Heart left ventricle (tissue), 16 donors: ENCODE data around the gene ETFB. TPM values are rescaled to one million over a fixed set of nuclear protein-coding genes. Genes with fewer than 3 reads are reported as not detected.

Experiments
- ATAC-seq, 4 donors: fragments of 200-7000 bp; cut with Tn5 transposase; one replicate each; pipeline ENCODE4 v1.9.1; 2020 to 2022; ENCODE audit warnings: moderate library complexity in 4 of 4, mild to moderate bottlenecking in 3 of 4, moderate number of reproducible peaks in 1 of 4
- DNase-seq, 5 donors: peaks; one replicate each; pipeline ENCODE4 v3.0.0-alpha.2; 2020
- H3K27ac ChIP-seq, 12 donors: fragments of 200-600 bp; sonication (generic) in 4 of 12; one replicate each; pipeline versions ENCODE4 v1.5.0 to v1.8.0; 2016 to 2022; ENCODE audit warnings: mild to moderate bottlenecking in 2 of 12
- H3K27me3 ChIP-seq, 9 donors: fragments of 200-600 bp; sonication (generic) in 2 of 9; one replicate each; pipeline versions ENCODE4 v1.5.1 to v1.8.0; 2016 to 2022; ENCODE audit warnings: mild to moderate bottlenecking in 3 of 9
- H3K36me3 ChIP-seq, 9 donors: fragments of 200-600 bp; sonication (generic) in 2 of 9; one replicate each; pipeline versions ENCODE4 v1.5.0 to v1.8.0; 2018 to 2022; ENCODE audit warnings: mild to moderate bottlenecking in 2 of 9
- H3K4me1 ChIP-seq, 12 donors: fragments of 200-600 bp; sonication (generic) in 4 of 12; one replicate each; pipeline versions ENCODE4 v1.5.0 to v1.8.0; 2016 to 2022; ENCODE audit warnings: mild to moderate bottlenecking in 3 of 12
- H3K4me3 ChIP-seq, 12 donors: fragments of 200-600 bp; sonication (generic) in 4 of 12; one replicate each; pipeline versions ENCODE4 v1.5.0 to v1.8.0; 2017 to 2022; ENCODE audit warnings: mild to moderate bottlenecking in 9 of 12, moderate library complexity in 4 of 12
- H3K9me3 ChIP-seq, 12 donors: fragments of 200-600 bp; sonication (generic) in 4 of 12; one replicate each; pipeline versions ENCODE4 v1.5.0 to v1.8.0; 2016 to 2022; ENCODE audit warnings: mild to moderate bottlenecking in 1 of 12
- CTCF ChIP-seq, 12 donors: fragments of 200-600 bp; sonication (generic) in 4 of 12; IDR thresholded peaks; one replicate each; pipeline versions ENCODE4 v1.5.0 to v1.8.0; 2018 to 2022; ENCODE audit warnings: antibody characterized with exemption in 12 of 12, mild to moderate bottlenecking in 5 of 12
- POLR2A ChIP-seq, 2 donors: fragments of 450-650 bp; IDR thresholded peaks; one replicate each; pipeline ENCODE4 v1.6.1; 2017; ENCODE audit warnings: antibody characterized with exemption in 2 of 2, mild to moderate bottlenecking in 2 of 2, moderate library complexity in 2 of 2
- WGBS, 4 donors: extraction: QIAGEN DNeasy Blood & Tissue Kit in 2 of 4; methylation state at CpG; one replicate each; pipeline versions ENCODE4 v1.1.5 to v1.1.7; 2013 to 2018; 5-methylcytosine and 5-hydroxymethylcytosine counted together
- intact Hi-C, 10 donors: fragments of 100-400 bp; cut with DNase I; formaldehyde crosslinking; loops; one replicate each; pipeline versions ENCODE4 v1.11.1 to v1.14.2; 2022
- polyA plus RNA-seq, 2 donors: library from polyadenylated mRNA; stranded (reverse); fragments of 200-250 nt; gene quantifications; one replicate each; pipeline ENCODE4 v1.2.3, GENCODE V29; 2013
- total RNA-seq, 9 donors: library from RNA; depleted of rRNA in 2 of 9; stranded (reverse); fragments of >200 nt in 2 of 9; fragmentation: NEBNext Ultra II Directional in 3 of 9; extraction: Animal tissue kit (Norgen Biotek cat#: 25700) in 3 of 9; gene quantifications; one replicate each; pipeline versions ENCODE4 v1.1.0 to v1.2.4, GENCODE V29; 2016 to 2023
- donor health status: ischemic (EF 13 %, LVEDD 7.1; RV severe dilation, severe dysfunction).
- donor health status: healthy with polysubstance abuse.
- donor health status: DM: no; HTN: yes; CAD: no.
- donor health status: DM: no; HTN: no; CAD: no.
- donor health status: ischemic (EF 25% LVEDD 6.9; RV normal size, moderate dysfunction).
- donor health status: ischemic (EF 25% LVEDD 5.7; RV mildly dilated, moderate dysfunction).
- donor health status: healthy.
- donor health status: DM: yes; HTN: yes; CAD: no.
- donor health status: ischemic (EF 35%, LVEDD 5.7; RV mildly dilated, moderate dysfunction).
- donor health status: nonischemic (EF 11% LVEDD 7.7; RV severe dilation, severe dysfunction).
- donor health status: DM: yes; HTN: yes; CAD: no.
- donor health status: PGD.
- donor health status: ischemic (EF 29% LVEDD 5.4; RV normal size, mild dysfunction).
- donor health status: nonischemic (EF 23%, LVEDD 6.1; RV moderate dilation, normal function).

Gene ETFB
- total and polyA plus RNA-seq, 11 donors = 206 to 835 (median 301) TPM

- intact Hi-C loops = no loop called here
- Histone ChIP-seq H3K27ac (no peak overlapping the region), H3K9me3 (peaks cover 0 to 7% (median 0%) of the 10 kb centered on the region in 12 donors), H3K36me3 (no peaks in the 10 kb centered on the region), H3K4me1 (no peaks in the 10 kb centered on the region), H3K27me3 (peaks cover 0 to 48% (median 2%) of the 10 kb centered on the region in 9 donors), H3K4me3 (no peak overlapping the region)
- WGBS, 4 donors = 71 to 80% (median 72%) methylated on average over 23 of the region's 23 CpGs
- ATAC-seq (no peak), DNase-seq (no peak)
- TF ChIP-seq CTCF (IDR thresholded peaks at IDR 0.05) (no peak), POLR2A (IDR thresholded peaks at IDR 0.05) (no peak)
Observed at GRCh38 chr19:51318687-51319648, 47.2 kb downstream of the ETFB start.

DNA sequence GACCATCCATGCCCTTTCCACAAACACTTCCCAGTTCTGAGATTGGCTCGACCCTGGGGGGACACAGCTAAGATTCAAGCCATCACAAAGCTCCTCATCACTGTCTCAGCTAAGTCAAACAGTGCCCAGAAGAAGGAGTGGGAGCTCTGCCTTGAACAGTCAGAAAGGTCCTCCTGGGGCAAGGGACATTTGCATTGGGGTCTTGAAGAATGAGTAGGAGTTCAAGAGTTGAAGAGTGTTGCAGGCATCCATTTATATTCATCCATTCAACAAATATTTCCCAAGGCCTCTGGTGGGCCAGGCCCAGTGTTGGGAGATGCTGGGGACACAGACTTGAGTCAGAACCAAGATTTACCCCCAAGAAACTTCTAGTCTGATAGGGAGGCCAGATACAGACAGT, 48.2 kb downstream of the ETFB start:
- H3K27me3 ChIP-seq = peaks cover 0 to 50% (median 3%) of the 10 kb centered on the region in 9 donors
- H3K4me1 ChIP-seq = no peaks in the 10 kb centered on the region
- H3K9me3 ChIP-seq = peaks cover 0 to 7% (median 0%) of the 10 kb centered on the region in 12 donors
- intact Hi-C loops = no loop called here
- TF ChIP-seq CTCF (IDR thresholded peaks at IDR 0.05) = no peak
- no peak for TF ChIP-seq POLR2A (IDR thresholded peaks at IDR 0.05)
- no peak for ATAC-seq
- 53 to 100% (median 62%) methylated on average over 1 of the region's 1 CpG for WGBS, 4 donors
- DNase-seq = no peak
- H3K4me3 ChIP-seq = no peak overlapping the region
- no peaks in the 10 kb centered on the region for H3K36me3 ChIP-seq
- no peak overlapping the region for H3K27ac ChIP-seq

- Histone ChIP-seq H3K4me3 (no peak overlapping the region), H3K36me3 (no peaks in the 10 kb centered on the region), H3K27ac (no peak overlapping the region), H3K27me3 (peaks cover 0 to 54% (median 6%) of the 10 kb centered on the region in 9 donors), H3K4me1 (no peaks in the 10 kb centered on the region), H3K9me3 (peaks cover 0 to 7% (median 0%) of the 10 kb centered on the region in 12 donors)
- TF ChIP-seq CTCF (IDR thresholded peaks at IDR 0.05) = no peak
- no peak for TF ChIP-seq POLR2A (IDR thresholded peaks at IDR 0.05)
- intact Hi-C loops = no loop called here
- WGBS, 4 donors = 74 to 86% (median 83%) methylated on average over 3 of the region's 3 CpGs
- DNase-seq = no peak
- no peak for ATAC-seq
Observed at GRCh38 chr19:51317376-51317775, 48.8 kb downstream of the ETFB start.

DNA sequence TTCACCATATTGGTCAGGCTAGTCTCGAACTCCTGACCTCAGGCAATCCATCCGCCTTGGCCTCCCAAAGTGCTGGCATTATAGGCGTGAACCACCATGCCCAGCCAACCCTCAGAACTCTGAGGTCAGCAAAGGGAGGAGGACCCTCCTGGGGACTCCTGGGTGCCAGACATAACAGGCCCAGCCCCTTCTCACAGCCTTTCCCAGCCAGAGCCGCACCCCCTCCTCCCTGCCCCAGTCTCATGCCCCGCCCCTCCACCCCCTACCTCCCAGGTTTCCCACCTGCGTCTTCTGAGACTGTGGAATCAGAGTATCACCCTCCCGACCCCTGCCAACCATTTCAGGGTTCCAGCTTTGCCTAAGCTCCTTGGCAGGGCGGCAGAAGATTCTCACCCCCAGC, 49.5 kb downstream of the ETFB start:
- intact Hi-C loops = no loop called here
- H3K27ac ChIP-seq = no peak overlapping the region
- WGBS, 4 donors = 55 to 72% (median 58%) methylated on average over 8 of the region's 8 CpGs
- H3K27me3 ChIP-seq = peaks cover 4 to 55% (median 13%) of the 10 kb centered on the region in 9 donors
- ATAC-seq (no peak), DNase-seq (no peak)
- TF ChIP-seq POLR2A (IDR thresholded peaks at IDR 0.05) (no peak), CTCF (IDR thresholded peaks at IDR 0.05) (no peak)
- peaks cover 0 to 7% (median 0%) of the 10 kb centered on the region in 12 donors for H3K9me3 ChIP-seq
- H3K4me1 ChIP-seq = peaks cover 0 to 3% (median 0%) of the 10 kb centered on the region in 12 donors
- H3K36me3 ChIP-seq = no peaks in the 10 kb centered on the region
- no peak overlapping the region for H3K4me3 ChIP-seq
